A172 (cell line): ENCODE results near the gene KCNQ5. TPM values are rescaled to one million over a fixed set of nuclear protein-coding genes. Genes with fewer than 3 reads are reported as not detected.
A peak's percentile ranks its signal among the peaks of the same experiment; 100 is the strongest.

Experiments
- DNase-seq: peaks from one replicate; pipeline ENCODE4 v3.0.0-alpha.2; 2015; ENCODE audit warnings: low spot score
- total RNA-seq: library from RNA; depleted of rRNA; stranded (reverse); fragments of >200 nt; shearing (Covaris generic); gene quantifications from 2 replicates; pipeline ENCODE4 v1.2.3, GENCODE V29; 2014

KCNQ5 gene
- total RNA-seq, 1 experiment from 2014 or later, result 6.7 TPM

- DNase-seq, result no peak
Observed at GRCh38 chr6:72675396-72675795, 53.5 kb downstream of the KCNQ5 start.

- DNase-seq, result no peak
Observed at GRCh38 chr6:72676995-72677394, 55.1 kb downstream of the KCNQ5 start.

- no peak for DNase-seq
Observed at GRCh38 chr6:72677740-72678139, 55.9 kb downstream of the KCNQ5 start.

GRCh38 chr6:72683797-72684196 lies 61.9 kb downstream of the KCNQ5 start:
- no peak for DNase-seq

- no peak for DNase-seq
Observed at GRCh38 chr6:72689107-72689954, 67.5 kb downstream of the KCNQ5 start.

- no peak for DNase-seq
Observed at GRCh38 chr6:72691249-72691648, 69.4 kb downstream of the KCNQ5 start.

- no peak for DNase-seq
Observed at GRCh38 chr6:72696055-72696454, 74.2 kb downstream of the KCNQ5 start.

- DNase-seq, result peak; percentile 2
Observed at GRCh38 chr6:72699159-72699558, 77.3 kb downstream of the KCNQ5 start.

- no peak for DNase-seq
Observed at GRCh38 chr6:72702421-72702820, 80.6 kb downstream of the KCNQ5 start.

GRCh38 chr6:72703093-72703492 lies 81.2 kb downstream of the KCNQ5 start:
- no peak for DNase-seq

- DNase-seq, result no peak
Observed at GRCh38 chr6:72704979-72705378, 83.1 kb downstream of the KCNQ5 start.

GRCh38 chr6:72709431-72709830 lies 87.6 kb downstream of the KCNQ5 start:
- DNase-seq, result no peak

GRCh38 chr6:72711731-72712130 lies 89.9 kb downstream of the KCNQ5 start:
- DNase-seq, result no peak

- DNase-seq, result no peak
Observed at GRCh38 chr6:72712910-72713309, 91.0 kb downstream of the KCNQ5 start.

GRCh38 chr6:72715119-72715518 lies 93.3 kb downstream of the KCNQ5 start:
- no peak for DNase-seq

GRCh38 chr6:72716916-72717315 lies 95.1 kb downstream of the KCNQ5 start:
- no peak for DNase-seq

GRCh38 chr6:72720464-72720863 lies 98.6 kb downstream of the KCNQ5 start:
- peak; percentile 4 for DNase-seq

- DNase-seq, result no peak
Observed at GRCh38 chr6:72721346-72721745, 99.5 kb downstream of the KCNQ5 start.

- DNase-seq, result no peak
Observed at GRCh38 chr6:72724545-72724944, 102.7 kb downstream of the KCNQ5 start.

- DNase-seq, result no peak
Observed at GRCh38 chr6:72728706-72729343, 107.0 kb downstream of the KCNQ5 start.

GRCh38 chr6:72733045-72733444 lies 111.2 kb downstream of the KCNQ5 start:
- DNase-seq, result no peak

GRCh38 chr6:72738091-72738490 lies 116.2 kb downstream of the KCNQ5 start:
- no peak for DNase-seq

GRCh38 chr6:72739368-72739779 lies 117.5 kb downstream of the KCNQ5 start:
- no peak for DNase-seq
